GM12892 (cell line): ENCODE measurements around the gene PNPLA2.

Experiments used
- POLR2A ChIP-seq: IDR thresholded peaks from 2 replicates; pipeline ENCODE4 v1.6.1; 2011; ENCODE audit warnings: low read depth, low read length, control low read depth
- POLR2AphosphoS5 ChIP-seq: IDR thresholded peaks from 2 replicates; pipeline ENCODE4 v1.6.1; 2011; ENCODE audit warnings: low read depth, low read length, control low read depth
- TAF1 ChIP-seq: IDR thresholded peaks from 2 replicates; pipeline ENCODE4 v1.6.1; 2011; ENCODE audit warnings: low read depth, mild to moderate bottlenecking, control low read depth, low read length, borderline replicate concordance

DNA sequence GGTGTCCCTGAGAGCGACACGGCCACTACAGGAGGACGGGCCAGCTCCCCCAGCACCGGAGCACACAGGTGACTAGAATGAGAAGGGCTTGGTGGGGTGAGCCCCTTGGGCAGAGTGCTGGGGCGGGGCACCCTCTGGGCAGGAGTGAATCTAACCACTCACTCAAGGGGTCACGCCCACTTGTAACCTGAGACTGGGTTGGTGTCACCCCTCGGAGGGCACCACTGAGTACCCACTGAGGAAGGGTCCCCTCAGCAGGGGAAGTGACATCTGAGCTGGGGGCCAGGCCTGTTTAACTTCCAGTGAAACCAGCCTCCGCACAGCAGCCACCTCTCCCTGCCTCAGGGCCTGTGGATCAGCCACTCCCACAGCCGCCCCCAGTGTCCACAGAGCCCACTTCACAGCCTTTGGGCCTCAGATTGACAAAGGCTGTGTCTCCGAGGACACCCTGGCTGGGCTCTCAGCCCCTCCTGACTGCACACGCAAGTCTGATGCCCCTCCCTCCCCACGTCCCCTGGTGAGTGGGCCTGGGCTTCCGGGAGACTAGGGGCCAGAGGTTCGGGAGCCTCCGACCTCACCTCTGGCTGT, 47.0 kb upstream of the PNPLA2 start:
- TF ChIP-seq TAF1 (no peak), POLR2AphosphoS5 (no peak), POLR2A (no peak)
